HG03442 (cell line): ENCODE measurements around the gene CBFA2T3.
"Not testable (repeated sequence)": the region's sequence is repeated elsewhere in the genome, so short reads cannot be mapped to it uniquely, and the experiment has no call there.

Source experiments
- ATAC-seq: cut with Tn5 transposase; IDR thresholded peaks from one replicate; pipeline ENCODE4 v1.9.1; 2021; ENCODE audit warnings: mild to moderate bottlenecking, moderate library complexity; ENCODE audit not compliant: unreplicated experiment

Gene CBFA2T3

GRCh38 chr16:89013111-89013510 is 36.1 kb upstream of the CBFA2T3 start:
- ATAC-seq: no peak

GRCh38 chr16:89012622-89012995 is 35.6 kb upstream of the CBFA2T3 start:
- no peak for ATAC-seq

GRCh38 chr16:89011909-89012621 is 35.1 kb upstream of the CBFA2T3 start:
- ATAC-seq: no peak

GRCh38 chr16:89010210-89010925 is 33.4 kb upstream of the CBFA2T3 start:
- ATAC-seq: no peak

- no peak for ATAC-seq
Observed at GRCh38 chr16:89009343-89010209, 32.6 kb upstream of the CBFA2T3 start.

GRCh38 chr16:89008796-89009195 is 31.8 kb upstream of the CBFA2T3 start:
- ATAC-seq: not testable (repeated sequence)

GRCh38 chr16:89007371-89008249 is 30.6 kb upstream of the CBFA2T3 start:
- ATAC-seq: no peak

GRCh38 chr16:89006036-89006752 is 29.2 kb upstream of the CBFA2T3 start:
- no peak for ATAC-seq

GRCh38 chr16:89005201-89006035 is 28.4 kb upstream of the CBFA2T3 start:
- no peak for ATAC-seq

GRCh38 chr16:89004209-89004831 is 27.3 kb upstream of the CBFA2T3 start:
- no peak for ATAC-seq

GRCh38 chr16:89003831-89004208 is 26.8 kb upstream of the CBFA2T3 start:
- ATAC-seq: no peak

GRCh38 chr16:89002851-89003830 is 26.1 kb upstream of the CBFA2T3 start:
- ATAC-seq: no peak

- not testable (repeated sequence) for ATAC-seq
Observed at GRCh38 chr16:89002081-89002480, 25.1 kb upstream of the CBFA2T3 start.

- no peak for ATAC-seq
Observed at GRCh38 chr16:89001117-89002027, 24.4 kb upstream of the CBFA2T3 start.

- ATAC-seq: no peak
Observed at GRCh38 chr16:89000207-89000959, 23.4 kb upstream of the CBFA2T3 start.
